T-helper 22 cell (primary cell): ENCODE measurements around the gene LRRC37B.
"Not testable (repeated sequence)": the region's sequence is repeated elsewhere in the genome, so short reads cannot be mapped to it uniquely, and the experiment has no call there.

Source experiments
- DNase-seq: peaks from one replicate; pipeline ENCODE4 v3.0.0-alpha.2; 2020; ENCODE audit warnings: low read depth

Gene LRRC37B

DNA sequence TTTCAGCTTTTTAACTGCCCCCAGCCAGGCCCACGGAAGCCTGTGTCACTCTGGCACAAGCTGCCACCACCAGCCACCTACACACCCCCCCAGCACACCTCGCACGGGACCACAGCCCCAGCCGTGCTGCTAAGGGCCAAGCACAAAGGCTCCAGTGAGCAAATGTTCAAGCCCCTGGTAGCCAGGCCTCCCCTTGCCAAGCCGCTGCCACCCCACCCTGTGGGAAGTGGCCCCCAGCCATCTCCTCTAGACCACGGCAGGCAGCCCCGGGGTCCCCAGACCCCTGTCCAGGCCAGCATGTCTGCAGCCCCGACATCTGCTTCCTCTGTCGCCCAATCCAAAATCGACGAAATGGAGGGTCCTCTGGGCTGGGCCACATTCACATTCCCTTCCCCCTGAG is 35.1 kb downstream of the LRRC37B start:
- not testable (repeated sequence) for DNase-seq

DNA sequence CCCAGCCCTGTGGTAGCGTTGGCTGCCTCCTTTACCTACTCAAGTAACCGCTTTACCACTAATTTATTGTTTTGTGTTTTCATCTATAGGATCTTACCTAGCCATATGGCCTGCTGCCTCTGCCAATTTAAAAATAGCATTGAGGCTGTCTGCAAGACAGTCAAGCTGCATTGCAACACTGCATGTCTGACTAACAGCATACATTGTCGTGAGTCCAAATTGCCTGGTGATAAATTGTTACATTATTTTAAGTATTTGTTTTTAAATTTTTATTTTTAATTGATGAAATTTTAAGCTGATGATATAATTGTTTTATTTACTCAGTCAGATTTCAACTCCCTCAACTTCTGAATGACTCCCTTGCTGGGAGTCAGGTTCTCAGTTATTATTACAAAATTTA is 38.4 kb downstream of the LRRC37B start:
- DNase-seq, result not testable (repeated sequence)

GRCh38 chr17:32047663-32048062 is 40.5 kb downstream of the LRRC37B start:
- not testable (repeated sequence) for DNase-seq

DNA sequence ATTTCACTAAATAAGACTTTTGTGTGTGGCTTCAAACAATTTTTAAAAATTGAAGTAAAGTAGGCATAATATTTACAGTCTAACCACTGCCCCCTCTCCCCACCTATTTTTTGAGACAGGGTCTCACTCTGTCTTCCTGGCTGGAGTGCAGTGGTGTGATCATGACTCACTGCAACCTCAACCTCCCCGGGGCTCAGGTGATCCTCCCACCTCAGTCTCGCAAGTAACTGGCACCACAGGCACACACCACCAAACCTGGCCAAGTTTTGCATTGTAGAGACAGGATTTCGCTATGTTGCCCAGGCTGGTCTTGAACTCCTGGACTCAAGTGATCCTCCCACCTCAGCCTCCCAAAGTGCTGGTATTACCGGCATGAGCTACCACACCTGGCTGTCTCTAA is 47.8 kb downstream of the LRRC37B start:
- DNase-seq, result not testable (repeated sequence)

GRCh38 chr17:32055425-32055824 is 48.2 kb downstream of the LRRC37B start:
- DNase-seq, result not testable (repeated sequence)

GRCh38 chr17:32056500-32056899 is 49.3 kb downstream of the LRRC37B start:
- not testable (repeated sequence) for DNase-seq

DNA sequence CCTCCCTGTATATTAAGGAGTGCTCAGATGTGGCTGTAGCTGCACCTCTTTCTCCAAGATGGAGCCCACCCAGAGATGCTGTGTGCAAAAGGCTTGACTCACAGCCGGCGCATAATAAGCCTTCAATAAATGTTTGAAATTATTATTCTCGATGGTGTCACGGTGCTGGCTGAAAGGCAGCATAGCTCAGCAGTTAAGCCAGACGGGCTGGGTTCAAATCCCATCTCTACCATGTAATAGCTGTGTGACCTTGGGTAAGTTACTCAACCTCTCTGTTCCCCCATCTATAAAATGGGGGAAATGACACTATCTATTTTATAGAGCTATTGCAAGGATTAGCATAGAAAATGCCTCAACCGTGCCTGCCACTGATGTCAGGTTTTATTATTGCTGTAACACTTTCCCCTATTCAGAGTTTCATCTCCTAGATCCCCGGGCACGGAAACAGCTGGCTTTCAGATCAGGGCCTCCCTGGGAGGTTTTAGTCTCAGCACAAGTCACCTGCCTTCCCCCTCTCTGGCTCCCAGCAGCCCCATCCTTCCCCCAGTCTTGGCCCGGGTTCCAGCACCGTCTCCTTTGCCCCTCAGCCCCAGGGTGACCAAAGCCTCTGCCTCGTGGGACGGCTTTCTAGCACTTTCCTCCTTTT is 50.4 kb downstream of the LRRC37B start:
- not testable (repeated sequence) for DNase-seq

- not testable (repeated sequence) for DNase-seq
These were observed 53.5 kb downstream of the LRRC37B start for GRCh38 chr17:32060695-32061094.

DNA sequence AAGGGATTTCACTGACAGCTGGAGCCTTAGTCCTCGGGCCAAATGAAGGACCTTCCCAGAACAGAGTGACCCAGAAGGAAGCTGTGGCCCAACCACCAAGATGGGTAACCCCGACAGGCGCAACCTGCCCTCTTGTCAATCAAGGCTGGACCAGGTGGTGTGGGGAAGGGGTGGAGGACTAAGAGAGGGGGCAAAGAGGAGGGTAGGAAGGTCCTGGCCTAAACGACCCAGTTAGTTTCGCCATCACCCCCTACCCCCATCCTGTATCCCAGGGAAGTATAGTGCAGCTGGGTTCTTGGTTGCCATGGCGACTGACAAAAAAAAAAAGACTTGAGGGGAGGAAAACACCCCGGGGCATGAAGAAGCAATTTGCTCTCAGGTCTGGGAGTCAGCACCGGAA is 54.7 kb downstream of the LRRC37B start:
- not testable (repeated sequence) for DNase-seq

GRCh38 chr17:32064091-32064490 is 56.9 kb downstream of the LRRC37B start:
- DNase-seq, result not testable (repeated sequence)

DNA sequence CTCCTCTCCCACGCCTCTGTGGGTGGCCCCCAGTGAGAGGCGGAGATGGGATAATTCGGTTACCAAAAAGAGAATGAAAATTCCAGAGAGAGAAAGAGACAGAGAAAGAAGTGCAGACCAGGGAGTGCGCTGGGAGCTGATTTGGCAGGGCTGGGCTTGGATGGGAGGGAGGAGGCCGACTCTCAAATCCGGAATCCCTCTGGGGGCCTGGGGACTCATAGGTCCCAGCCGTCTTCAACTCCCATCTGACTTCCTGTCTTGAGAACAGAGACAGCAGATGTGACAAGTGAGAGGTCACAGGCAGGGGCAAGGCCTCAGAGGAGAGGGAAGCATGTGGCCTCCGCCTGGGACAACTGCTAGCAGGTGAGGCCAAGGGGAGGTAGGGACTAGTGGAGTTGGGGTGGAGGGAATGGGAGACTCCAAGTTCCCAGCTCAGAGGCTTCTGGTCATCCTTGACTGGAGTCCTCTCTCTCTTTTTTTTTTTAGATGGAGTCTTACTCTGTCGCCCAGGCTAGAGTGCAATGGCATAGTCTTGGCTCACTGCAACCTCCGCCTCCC is 59.0 kb downstream of the LRRC37B start:
- not testable (repeated sequence) for DNase-seq

DNA sequence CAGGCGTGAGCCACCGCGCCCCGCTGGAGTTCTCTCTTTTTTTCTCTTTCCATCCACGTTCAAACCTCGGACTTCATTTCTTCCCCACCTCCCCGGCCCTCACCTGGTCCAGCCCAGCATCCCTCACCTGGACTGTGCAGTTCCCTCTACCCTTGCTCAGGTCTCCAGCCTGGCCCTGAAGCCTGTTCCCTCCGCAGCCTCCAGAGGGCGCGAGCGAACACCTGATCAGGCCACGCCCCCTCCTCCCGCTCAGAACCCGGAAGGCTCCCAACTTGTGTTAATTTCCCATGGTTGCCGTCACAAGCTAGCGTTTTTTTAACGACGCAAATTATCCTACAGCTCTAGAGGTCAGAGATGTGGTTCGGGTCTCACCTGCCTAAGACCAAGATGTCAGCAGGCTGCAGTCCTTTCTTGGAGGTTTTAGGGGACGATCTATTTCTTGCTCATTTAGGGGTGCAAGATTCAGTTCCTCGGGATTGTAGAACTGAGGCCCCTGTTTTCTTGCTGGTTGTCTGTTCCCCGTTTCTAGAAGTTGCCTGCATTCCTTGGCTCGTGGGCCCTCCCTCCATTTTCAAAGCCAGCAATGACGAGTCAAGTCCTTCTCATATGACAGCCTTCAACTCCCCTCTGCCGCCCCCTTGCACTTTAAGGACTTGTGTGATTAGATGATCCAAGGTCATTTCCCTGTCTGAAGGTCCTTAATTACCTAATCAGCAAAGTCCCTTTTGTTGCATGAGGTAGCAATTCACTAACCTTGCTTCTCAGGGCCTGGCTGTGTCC is 59.9 kb downstream of the LRRC37B start:
- peak; percentile 51 for DNase-seq

DNA sequence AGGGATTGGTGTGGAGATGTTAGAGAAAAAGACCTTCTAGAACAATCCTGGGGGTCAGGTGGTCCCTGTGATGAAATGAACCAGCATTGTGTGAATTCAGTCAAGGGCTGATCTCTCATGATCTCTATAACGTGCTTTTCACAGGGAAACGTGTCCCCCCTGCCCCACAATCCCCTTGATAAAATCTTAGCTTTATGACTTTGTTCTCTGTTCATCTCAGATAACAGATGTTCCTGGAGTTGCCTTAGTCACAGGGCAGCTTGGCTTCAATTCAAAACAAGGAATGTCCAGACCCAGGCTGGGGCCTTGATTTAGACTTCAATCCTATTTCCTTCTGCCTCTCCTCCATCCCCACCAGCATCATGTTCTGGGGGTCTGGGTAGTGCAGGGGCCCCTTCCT is 61.9 kb downstream of the LRRC37B start:
- not testable (repeated sequence) for DNase-seq

- not testable (repeated sequence) for DNase-seq
These were observed 64.8 kb downstream of the LRRC37B start for GRCh38 chr17:32071961-32072360.

GRCh38 chr17:32073131-32073530 is 65.9 kb downstream of the LRRC37B start:
- not testable (repeated sequence) for DNase-seq

- peak; percentile 69 for DNase-seq
These were observed 72.6 kb downstream of the LRRC37B start for GRCh38 chr17:32079753-32080152.

GRCh38 chr17:32083550-32083979 is 76.4 kb downstream of the LRRC37B start:
- DNase-seq, result not testable (repeated sequence)

DNA sequence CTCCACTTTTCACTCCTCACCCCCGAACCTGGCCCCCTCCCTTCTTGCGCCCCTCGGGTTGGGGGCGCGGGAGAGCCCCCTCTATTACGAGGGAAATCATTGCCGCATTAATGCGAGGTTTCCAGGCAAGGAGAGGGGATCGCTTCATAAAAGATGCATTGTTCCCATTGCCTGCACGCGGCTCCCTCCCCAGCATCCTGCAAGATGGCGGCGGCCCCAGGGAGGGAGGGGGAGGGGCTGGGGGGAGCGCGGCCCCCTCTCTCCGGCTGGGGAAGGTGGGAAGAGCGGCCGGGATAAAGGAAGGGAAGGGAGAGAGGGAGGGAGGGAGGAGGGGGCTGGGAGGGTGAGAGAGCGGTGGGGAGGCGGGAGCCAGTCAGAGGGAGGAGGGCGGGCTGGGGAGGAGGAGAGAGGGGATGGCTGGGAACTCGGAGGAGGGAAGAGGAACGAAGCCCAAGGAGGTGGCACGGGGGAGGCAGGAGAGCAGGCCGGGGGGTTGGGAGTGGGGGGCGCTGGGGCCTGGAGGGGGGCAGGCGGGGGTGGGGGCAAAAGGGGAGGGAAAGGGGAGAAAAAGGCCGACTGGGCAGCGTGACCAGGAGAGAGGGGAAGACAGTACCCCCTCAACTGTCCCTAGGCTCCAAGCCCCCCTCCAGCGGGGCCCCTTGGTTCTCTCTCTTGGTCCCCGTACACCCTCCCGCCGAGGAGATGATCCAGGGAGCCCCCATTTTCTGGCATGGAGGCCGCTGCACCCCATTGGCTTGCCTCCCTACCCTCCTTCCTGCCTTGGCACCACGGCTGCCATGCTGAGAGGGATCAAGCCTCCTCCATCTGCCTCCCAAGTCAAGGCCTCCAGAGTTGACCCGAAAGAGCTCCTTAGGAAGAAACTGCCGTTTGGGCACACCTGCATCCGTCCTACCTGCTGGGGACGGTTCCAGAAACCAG is 77.1 kb downstream of the LRRC37B start:
- DNase-seq, result not testable (repeated sequence)

DNA sequence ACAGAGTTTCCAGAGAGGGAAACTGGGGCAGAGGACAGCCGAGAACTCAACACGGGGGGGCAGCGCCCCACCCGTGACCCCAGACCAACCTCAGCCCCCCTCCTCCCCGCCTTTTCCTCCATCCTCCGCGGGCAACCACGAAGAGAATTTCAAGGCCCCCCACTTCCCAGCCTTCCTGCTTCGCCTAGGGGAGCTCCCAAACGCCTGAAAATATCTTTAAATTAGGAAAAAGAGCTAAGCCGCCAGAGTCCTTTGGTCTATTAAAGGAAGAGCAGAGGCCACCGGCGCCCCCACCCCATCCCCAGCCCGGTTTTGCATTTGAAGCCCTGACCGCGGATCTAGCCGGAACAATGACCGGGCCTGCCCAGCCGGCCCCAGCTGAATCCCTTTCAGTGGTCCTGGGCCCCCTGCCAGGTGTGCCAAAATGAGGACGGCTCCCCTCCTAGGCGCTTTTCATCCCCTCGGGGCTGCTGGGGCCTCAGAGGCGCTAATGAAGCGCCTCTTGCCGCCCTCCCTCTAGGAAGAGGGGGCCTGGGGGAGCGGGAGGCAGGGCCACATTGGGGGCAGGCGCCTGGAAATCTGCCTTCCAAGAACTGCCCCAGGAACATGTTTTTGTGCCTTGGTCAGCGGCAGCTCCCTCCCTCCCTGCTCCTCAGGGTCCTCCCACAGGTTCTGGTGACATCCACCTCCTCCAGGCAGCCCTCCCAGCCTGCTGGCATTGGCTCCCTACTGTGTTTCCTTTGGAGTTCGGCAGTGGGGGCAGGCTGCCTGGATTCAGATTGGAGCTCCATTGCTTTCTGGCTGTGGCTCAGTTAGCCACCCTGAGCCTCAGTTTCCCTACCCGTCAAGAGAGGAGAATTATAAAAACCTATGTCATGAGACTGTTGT is 78.0 kb downstream of the LRRC37B start:
- DNase-seq, result not testable (repeated sequence)

DNA sequence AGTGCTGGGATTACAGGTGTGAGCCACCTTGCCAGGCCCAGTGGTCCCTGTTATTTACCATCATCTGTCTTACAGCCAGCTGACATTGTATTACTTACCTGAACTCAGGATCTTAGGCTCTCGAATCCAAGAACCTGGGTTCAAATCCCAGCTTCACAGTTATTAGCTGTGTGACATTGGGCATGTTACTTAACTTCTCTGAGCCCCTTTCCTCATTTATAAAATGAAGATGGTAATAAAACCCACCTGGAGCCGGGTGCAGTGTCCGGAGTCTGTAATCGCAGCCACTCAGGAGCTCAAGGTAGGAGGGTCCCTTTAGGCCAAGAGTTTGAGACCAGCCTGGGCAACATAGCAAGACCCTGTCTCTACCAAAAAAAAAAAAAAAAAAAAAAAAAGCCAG is 79.7 kb downstream of the LRRC37B start:
- not testable (repeated sequence) for DNase-seq

DNA sequence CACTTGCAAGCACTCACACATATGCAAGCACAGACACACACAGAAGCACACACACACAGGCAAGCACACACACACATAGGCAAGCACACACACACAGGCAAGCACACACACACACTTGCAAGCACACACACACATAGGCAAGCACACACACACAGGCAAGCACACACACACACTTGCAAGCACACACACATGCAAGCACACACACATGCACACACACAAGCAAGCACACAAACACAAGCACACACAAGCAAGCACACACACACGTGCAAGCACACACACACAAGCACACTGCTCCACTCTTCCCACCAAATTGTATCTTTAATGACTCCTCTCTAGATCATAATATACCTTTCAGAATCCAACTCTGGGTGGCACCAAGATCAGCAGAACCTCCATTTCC is 84.9 kb downstream of the LRRC37B start:
- DNase-seq, result not testable (repeated sequence)
